ENCODE data around the gene NPBWR2.

NPBWR2 gene

GRCh38 chr20:64101731-64102621, 5.4 kb downstream of the NPBWR2 start (continued):
- TF ChIP-seq ZNF335 (tag by site-specific recombination; conservative IDR thresholded peaks at IDR 0.05), result peak; percentile 81
- TF ChIP-seq ZNF548 (tag by site-specific recombination; IDR thresholded peaks at IDR 0.05), result no peak
- TF ChIP-seq KLF9 (tag by site-specific recombination; IDR thresholded peaks at IDR 0.05; ENCODE audit: low read depth), result peak; percentile 57
- TF ChIP-seq ZNF580 (tag by site-specific recombination; IDR thresholded peaks at IDR 0.05), result no peak
- TF ChIP-seq ZXDB (tag by site-specific recombination; IDR thresholded peaks at IDR 0.05), result 0 out of 2 replicates have a peak, but pooled peaks have one; percentile 33
- peak; percentile 17; the same call in 1 of the 2 replicates for TF ChIP-seq EGR2 (tag by site-specific recombination; IDR thresholded peaks at IDR 0.05; ENCODE audit: low read depth)
- peak; percentile 78 for TF ChIP-seq ZNF2 (tag by site-specific recombination; IDR thresholded peaks at IDR 0.05)
- TF ChIP-seq KLF16 (tag by site-specific recombination; IDR thresholded peaks at IDR 0.05), result peak; percentile 84
- TF ChIP-seq ZSCAN30 (tag by site-specific recombination; IDR thresholded peaks at IDR 0.05), result peak; percentile 78
- TF ChIP-seq CTCF (tag by site-specific recombination; IDR thresholded peaks at IDR 0.05), result peak; percentile 91
- TF ChIP-seq ZNF707 (tag by site-specific recombination; IDR thresholded peaks at IDR 0.05), result no peak
- TF ChIP-seq ZBTB10 (tag by site-specific recombination; IDR thresholded peaks at IDR 0.05), result peak; percentile 71; the same call in 1 of the 2 replicates
- 0 out of 2 replicates have a peak, but pooled peaks have one; percentile 28 for TF ChIP-seq ZIC2 (tag by site-specific recombination; IDR thresholded peaks at IDR 0.05)
- peak; percentile 62 for TF ChIP-seq ZBTB26 (tag by site-specific recombination; optimal IDR thresholded peaks at IDR 0.05)
- TF ChIP-seq GLIS1 (tag by site-specific recombination; IDR thresholded peaks at IDR 0.05), result peak; percentile 28; the same call in 1 of the 2 replicates
- peak; percentile 63; the same call in 1 of the 2 replicates for TF ChIP-seq SP3 (tag by site-specific recombination; IDR thresholded peaks at IDR 0.05)
- TF ChIP-seq ZEB2 (tag by site-specific recombination; IDR thresholded peaks at IDR 0.05), result no peak
- no peak for TF ChIP-seq ZBTB11 (tag by site-specific recombination; conservative IDR thresholded peaks at IDR 0.05; ENCODE audit: low read depth)
- no peak for TF ChIP-seq ZNF488 (tag by site-specific recombination; IDR thresholded peaks at IDR 0.05)
